Small intestine (tissue), 7 donors: ENCODE data around the gene ZDHHC14. TPM values are rescaled to one million over a fixed set of nuclear protein-coding genes. Genes with fewer than 3 reads are reported as not detected.
"Not testable (repeated sequence)": the region's sequence is repeated elsewhere in the genome, so short reads cannot be mapped to it uniquely, and the experiment has no call there.

Source experiments
- DNase-seq, 2 donors: peaks; one replicate each; pipeline versions ENCODE4 v3.0.0 to v3.0.0-alpha.2; 2013
- FAIRE-seq: peaks from 2 replicates; lab custom pipeline; 2012; peaks lifted over from hg19 to GRCh38; lab: Jason Lieb, UNC
- H3K27ac ChIP-seq, 3 donors: one replicate each; pipeline ENCODE4 v1.5.1; 2013; ENCODE audit warnings: low read length in 2 of 3, mild to moderate bottlenecking in 2 of 3, control low read depth in 1 of 3, inconsistent platforms in 1 of 3, low read depth in 1 of 3, moderate library complexity in 1 of 3
- H3K27me3 ChIP-seq, 3 donors: one replicate each; pipeline ENCODE4 v1.6.1; 2013; ENCODE audit warnings: low read length in 3 of 3, inconsistent platforms in 1 of 3; ENCODE audit not compliant: control insufficient read depth in 3 of 3, insufficient read depth in 3 of 3
- H3K36me3 ChIP-seq, 3 donors: one replicate each; pipeline ENCODE4 v1.6.1; 2013; ENCODE audit warnings: low read length in 3 of 3, inconsistent platforms in 1 of 3, low read depth in 1 of 3, mild to moderate bottlenecking in 1 of 3, moderate library complexity in 1 of 3; ENCODE audit not compliant: control insufficient read depth in 3 of 3, insufficient read depth in 2 of 3
- H3K4me1 ChIP-seq, 3 donors: one replicate each; pipeline ENCODE4 v1.6.1; 2013; ENCODE audit warnings: low read length in 2 of 3, inconsistent platforms in 1 of 3, low read depth in 1 of 3, mild to moderate bottlenecking in 1 of 3, moderate library complexity in 1 of 3; ENCODE audit not compliant: control insufficient read depth in 3 of 3, insufficient read depth in 2 of 3
- H3K4me3 ChIP-seq, 3 donors: one replicate each; pipeline ENCODE4 v1.5.1; 2013; ENCODE audit warnings: low read length in 3 of 3, control low read depth in 1 of 3, inconsistent platforms in 1 of 3, low read depth in 1 of 3, mild to moderate bottlenecking in 1 of 3, moderate library complexity in 1 of 3
- H3K9me3 ChIP-seq, 2 donors: one replicate each; pipeline ENCODE4 v1.6.1; 2013; ENCODE audit warnings: low read depth in 1 of 2, low read length in 1 of 2; ENCODE audit not compliant: control insufficient read depth in 2 of 2, insufficient read depth in 1 of 2
- WGBS, 3 donors: extraction: QIAGEN DNeasy Blood & Tissue Kit; methylation state at CpG; one replicate each; pipeline ENCODE4 v1.1.7; 2013; 5-methylcytosine and 5-hydroxymethylcytosine counted together
- polyA plus RNA-seq, 4 donors: library from polyadenylated mRNA; stranded (reverse) in 3 of 4; unstranded in 1 of 4; fragments of 200-250 nt in 3 of 4; fragments of 120-200 nt in 1 of 4; gene quantifications; one replicate each; pipeline versions ENCODE4 v1.2.1 to v1.2.3, GENCODE V29; 2013
- donor health status: healthy with polysubstance abuse.
- donor health status: control.
- donor health status: control.
- donor health status: Bipolar disorder and iron deficiency.
- donor health status: healthy.

Gene ZDHHC14
- polyA plus RNA-seq, 4 donors: 3.4 to 27.7 (median 10.3) TPM

DNA sequence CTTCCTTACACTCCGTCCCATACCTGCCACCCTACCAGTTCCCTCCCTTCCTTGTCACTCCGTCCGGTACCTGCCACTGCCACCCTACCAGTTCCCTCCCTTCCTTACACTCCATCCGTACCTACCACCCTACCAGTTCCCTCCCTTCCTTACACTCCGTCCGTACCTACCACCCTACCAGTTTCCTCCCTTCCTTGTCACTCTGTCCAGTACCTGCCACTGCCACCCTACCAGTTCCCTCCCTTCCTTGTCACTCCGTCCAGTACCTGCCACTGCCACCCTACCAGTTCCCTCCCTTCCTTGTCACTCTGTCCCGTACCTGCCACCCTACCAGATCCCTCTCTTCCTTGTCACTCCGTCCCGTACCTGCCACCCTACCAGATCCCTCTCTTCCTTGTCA, 310.6 kb downstream of the ZDHHC14 start:
- not testable (repeated sequence) for H3K4me3 ChIP-seq, H3K27me3 ChIP-seq, DNase-seq, H3K36me3 ChIP-seq, H3K9me3 ChIP-seq, FAIRE-seq, H3K27ac ChIP-seq
- WGBS, 3 donors: 71 to 90% (median 89%) methylated on average over 10 of the region's 10 CpGs
- peaks cover 0 to 11% (median 0%) of the 10 kb centered on the region in 3 donors for H3K4me1 ChIP-seq

DNA sequence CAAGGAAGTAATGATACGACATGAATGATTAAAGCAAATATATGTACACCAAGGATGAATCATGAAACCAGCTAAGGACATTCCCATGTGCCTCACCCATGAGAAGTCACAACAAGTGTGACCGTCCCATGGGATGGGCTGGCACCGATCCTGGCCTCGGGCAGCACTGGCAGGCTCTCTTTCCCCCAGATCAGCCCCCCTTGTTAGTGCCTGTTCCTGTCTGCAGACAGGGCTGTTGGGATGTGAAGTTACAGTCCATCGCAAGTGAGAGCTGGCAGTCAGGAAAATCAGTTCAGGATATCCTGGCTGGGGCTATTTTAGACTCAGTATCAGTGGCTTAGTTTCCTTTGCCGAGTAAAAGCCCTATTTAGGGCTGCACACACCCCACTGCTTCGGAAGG, 312.9 kb downstream of the ZDHHC14 start:
- no peak for DNase-seq
- Histone ChIP-seq H3K9me3 (peaks cover 0 to 7% of the 10 kb centered on the region in 2 donors), H3K4me1 (peaks cover 0 to 8% (median 0%) of the 10 kb centered on the region in 3 donors), H3K27me3 (no peaks in the 10 kb centered on the region), H3K36me3 (no peaks in the 10 kb centered on the region), H3K4me3 (no peak overlapping the region), H3K27ac (no peak overlapping the region)
- FAIRE-seq: no peak
- WGBS, 3 donors: 70 to 85% (median 77%) methylated on average over 7 of the region's 7 CpGs

DNA sequence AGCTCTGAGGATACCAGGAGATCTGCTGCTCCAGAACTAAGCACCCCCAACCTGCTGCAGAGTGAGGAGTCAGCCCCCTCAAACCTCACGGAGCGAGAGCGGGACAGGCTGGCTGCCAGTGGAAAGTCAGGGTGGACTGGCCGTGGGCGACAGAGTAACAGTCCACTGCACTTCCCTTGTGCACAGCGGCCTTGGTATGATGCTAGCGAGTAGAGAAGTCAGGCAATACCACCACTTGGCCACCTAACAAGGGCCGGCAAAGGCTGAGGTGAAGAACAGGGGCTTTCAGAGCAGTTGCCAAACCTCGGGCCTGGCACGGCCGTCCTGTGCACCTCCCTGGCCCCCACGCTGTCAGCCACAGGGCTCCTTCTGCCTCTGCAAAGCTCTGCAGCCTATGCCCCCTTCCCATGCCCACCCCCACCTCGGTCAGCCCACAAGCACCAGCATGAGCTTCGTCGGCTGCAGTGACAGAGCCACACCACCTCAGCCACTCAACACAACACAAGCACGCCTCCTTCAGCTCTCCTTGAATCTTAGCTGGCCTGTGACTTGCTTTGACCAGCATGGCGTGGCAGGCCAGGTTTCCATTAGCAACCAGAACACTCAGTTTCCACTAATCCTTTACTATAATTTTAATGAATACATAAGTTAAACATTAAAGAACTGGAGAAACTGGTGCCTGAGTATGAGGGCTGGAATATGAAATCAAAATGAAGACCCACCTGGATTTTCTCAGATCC, 314.5 kb downstream of the ZDHHC14 start:
- Histone ChIP-seq H3K27ac (no peak overlapping the region), H3K4me1 (no peaks in the 10 kb centered on the region), H3K9me3 (peaks cover 0 to 8% of the 10 kb centered on the region in 2 donors), H3K27me3 (no peaks in the 10 kb centered on the region), H3K36me3 (no peaks in the 10 kb centered on the region), H3K4me3 (no peak overlapping the region)
- FAIRE-seq (no peak), DNase-seq (no peak)
- WGBS, 3 donors: 87 to 90% (median 89%) methylated on average over 17 of the region's 17 CpGs

DNA sequence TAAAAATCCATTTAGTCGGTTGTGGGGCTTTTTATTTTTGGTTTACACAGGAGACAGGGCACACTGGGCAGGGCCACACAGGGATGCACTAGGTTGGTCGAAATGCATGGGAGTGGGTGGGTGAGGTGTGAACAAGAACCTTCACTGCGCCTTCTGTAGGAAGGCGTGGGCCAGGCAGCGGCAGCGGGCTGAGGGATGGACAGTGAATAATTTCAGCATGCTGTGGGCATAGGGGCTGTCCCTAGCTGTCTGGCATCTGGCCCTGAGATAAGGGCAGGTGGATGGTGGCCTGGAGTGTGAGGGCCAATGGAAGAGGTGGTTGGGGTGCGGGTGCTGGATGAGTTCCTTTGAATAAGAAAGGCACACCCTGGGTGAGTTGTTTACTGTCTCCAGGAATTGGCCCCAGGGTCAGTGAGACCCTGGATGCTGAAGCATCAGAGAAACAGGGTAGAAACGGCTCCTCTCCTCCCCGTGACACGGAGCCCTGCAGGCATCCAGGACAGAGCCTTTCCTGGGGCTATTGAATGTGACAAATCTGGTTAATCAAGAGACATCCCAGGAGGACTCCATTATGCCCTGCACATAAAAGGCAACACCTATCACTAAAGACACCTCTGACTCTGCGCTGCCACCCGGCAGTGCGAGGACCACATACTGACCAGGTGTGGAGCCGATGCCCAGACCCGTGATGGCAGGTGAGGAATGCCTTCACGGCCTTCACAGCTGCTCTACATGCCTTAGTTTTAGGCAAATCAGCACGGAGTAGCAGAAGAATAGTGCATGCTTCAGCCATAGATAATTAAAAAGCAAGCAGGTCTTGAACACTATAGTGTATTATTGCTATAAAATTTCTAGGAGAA, 319.0 kb downstream of the ZDHHC14 start:
- Histone ChIP-seq H3K27ac (no peak overlapping the region), H3K9me3 (peaks cover 0 to 9% of the 10 kb centered on the region in 2 donors), H3K36me3 (no peaks in the 10 kb centered on the region), H3K4me3 (no peak overlapping the region), H3K27me3 (no peaks in the 10 kb centered on the region), H3K4me1 (no peaks in the 10 kb centered on the region)
- 82 to 87% (median 83%) methylated on average over 17 of the region's 17 CpGs for WGBS, 3 donors
- no peak for DNase-seq
- FAIRE-seq: no peak

DNA sequence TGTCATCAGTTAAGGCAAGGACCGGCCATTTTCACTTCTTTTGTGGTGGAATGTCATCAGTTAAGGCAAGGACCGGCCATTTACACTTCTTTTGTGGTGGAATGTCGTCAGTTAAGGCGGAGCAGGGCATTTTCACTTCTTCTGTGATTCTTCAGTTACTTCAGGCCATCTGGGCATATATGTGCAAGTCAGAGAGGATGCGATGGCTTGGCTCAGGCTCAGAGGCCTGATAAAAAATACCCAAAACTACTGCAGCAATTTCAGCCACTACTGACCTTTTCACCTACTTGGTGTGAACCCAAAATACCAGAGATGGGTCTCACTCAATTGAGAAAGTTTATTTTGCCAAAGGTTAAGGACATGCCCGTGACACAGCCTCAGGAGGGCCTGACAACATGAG, 325.4 kb downstream of the ZDHHC14 start:
- not testable (repeated sequence) for FAIRE-seq, H3K27ac ChIP-seq, H3K4me1 ChIP-seq, H3K36me3 ChIP-seq, DNase-seq, H3K4me3 ChIP-seq, H3K27me3 ChIP-seq, H3K9me3 ChIP-seq
- 81 to 90% (median 82%) methylated on average over 6 of the region's 6 CpGs for WGBS, 3 donors

DNA sequence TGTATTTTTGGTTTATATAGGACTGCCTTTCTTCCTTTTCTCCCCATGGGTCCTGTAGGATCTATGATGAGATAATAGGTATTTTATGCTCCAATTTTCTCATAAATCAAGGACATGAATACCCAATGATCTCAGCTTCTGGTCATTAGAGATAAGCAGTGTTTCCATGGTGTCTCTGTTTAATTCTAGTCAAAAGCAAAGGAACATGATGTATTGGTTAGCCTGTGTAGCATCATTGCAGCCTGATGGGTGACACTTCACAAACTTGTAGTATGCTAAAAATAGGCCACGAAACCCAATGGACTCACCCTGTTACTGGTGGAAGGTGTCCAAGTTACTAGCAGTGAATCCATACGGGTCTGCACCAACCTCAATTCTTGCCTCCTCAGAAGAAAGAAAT, 325.9 kb downstream of the ZDHHC14 start:
- H3K9me3 ChIP-seq: peaks cover 0 to 4% of the 10 kb centered on the region in 2 donors
- H3K27ac ChIP-seq: no peak overlapping the region
- no peaks in the 10 kb centered on the region for H3K27me3 ChIP-seq
- no peak for FAIRE-seq
- 84 to 95% (median 89%) methylated on average over 2 of the region's 2 CpGs for WGBS, 3 donors
- H3K36me3 ChIP-seq: no peaks in the 10 kb centered on the region
- H3K4me1 ChIP-seq: peaks cover 0 to 3% (median 0%) of the 10 kb centered on the region in 3 donors
- no peak overlapping the region for H3K4me3 ChIP-seq
- no peak for DNase-seq

DNA sequence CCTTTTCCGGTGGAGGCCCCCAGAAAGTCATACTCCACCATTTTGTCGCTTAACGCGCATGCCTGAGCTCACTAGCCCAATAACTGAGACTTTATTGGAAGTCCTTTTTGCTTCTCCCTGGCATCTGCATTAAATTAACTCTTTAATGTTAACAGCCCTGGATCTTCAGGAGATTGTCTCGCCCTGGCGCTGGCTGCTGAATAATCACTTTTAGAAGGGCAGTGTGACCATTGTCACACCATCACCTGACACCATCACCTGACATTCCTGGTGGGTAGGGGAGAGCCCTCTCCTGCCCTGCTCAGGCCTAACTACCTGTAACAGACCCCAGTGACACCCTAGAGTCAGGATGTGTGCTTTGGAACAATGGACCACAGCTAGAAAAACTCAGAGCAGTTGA, 326.6 kb downstream of the ZDHHC14 start:
- H3K27ac ChIP-seq: no peak overlapping the region
- no peak for FAIRE-seq
- H3K4me1 ChIP-seq: peaks cover 0 to 3% (median 0%) of the 10 kb centered on the region in 3 donors
- peaks cover 0 to 4% of the 10 kb centered on the region in 2 donors for H3K9me3 ChIP-seq
- WGBS, 3 donors: 63 to 82% (median 70%) methylated on average over 6 of the region's 6 CpGs
- no peak for DNase-seq
- H3K36me3 ChIP-seq: no peaks in the 10 kb centered on the region
- H3K27me3 ChIP-seq: no peaks in the 10 kb centered on the region
- no peak overlapping the region for H3K4me3 ChIP-seq

DNA sequence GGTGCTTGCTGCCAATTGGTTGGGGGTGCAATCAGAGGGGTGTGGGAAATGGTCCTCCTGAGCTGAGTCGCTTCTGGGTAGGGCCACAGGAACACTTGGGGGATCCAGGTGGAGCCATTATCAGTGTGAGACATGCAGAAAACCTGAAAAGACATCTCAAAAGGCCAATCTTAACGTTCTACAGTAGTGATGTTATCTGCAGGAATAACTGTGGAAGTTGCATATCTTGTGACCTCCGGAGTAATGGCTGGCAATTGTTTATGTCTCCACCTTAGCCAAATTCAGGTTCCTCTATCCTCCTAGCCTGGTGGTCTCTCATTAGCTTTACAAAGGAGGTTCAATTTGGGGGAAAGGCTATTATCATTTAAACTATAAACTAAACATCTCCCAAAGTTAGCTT, 327.2 kb downstream of the ZDHHC14 start:
- DNase-seq: no peak
- Histone ChIP-seq H3K27me3 (no peaks in the 10 kb centered on the region), H3K4me3 (no peak overlapping the region), H3K9me3 (peaks cover 0 to 4% of the 10 kb centered on the region in 2 donors), H3K4me1 (peaks cover 0 to 3% (median 0%) of the 10 kb centered on the region in 3 donors), H3K27ac (no peak overlapping the region), H3K36me3 (no peaks in the 10 kb centered on the region)
- no peak for FAIRE-seq
- 71 to 81% (median 74%) methylated on average over 3 of the region's 3 CpGs for WGBS, 3 donors
